ENCODE results near the gene CERS4.

- TF ChIP-seq EZH2 (IDR thresholded peaks at IDR 0.05; ENCODE audit: insufficient read depth, poor library complexity, severe bottlenecking): no peak
- no peak for TF ChIP-seq EZH2phosphoT487 (IDR thresholded peaks at IDR 0.05; ENCODE audit: insufficient read depth, low read depth)
Measured at GRCh38 chr19:8244442-8244841, 35.3 kb downstream of the CERS4 start.
